ENCODE measurements around the gene MFSD11. TPM values are rescaled to one million over a fixed set of nuclear protein-coding genes. Genes with fewer than 3 reads are reported as not detected.
"Not testable (repeated sequence)": the region's sequence is repeated elsewhere in the genome, so short reads cannot be mapped to it uniquely, and the experiment has no call there.

Gene MFSD11
- total and polyA plus RNA-seq, 5 experiments from 2014 or later = 18.1 to 30.4 (median 23.6) TPM

DNA sequence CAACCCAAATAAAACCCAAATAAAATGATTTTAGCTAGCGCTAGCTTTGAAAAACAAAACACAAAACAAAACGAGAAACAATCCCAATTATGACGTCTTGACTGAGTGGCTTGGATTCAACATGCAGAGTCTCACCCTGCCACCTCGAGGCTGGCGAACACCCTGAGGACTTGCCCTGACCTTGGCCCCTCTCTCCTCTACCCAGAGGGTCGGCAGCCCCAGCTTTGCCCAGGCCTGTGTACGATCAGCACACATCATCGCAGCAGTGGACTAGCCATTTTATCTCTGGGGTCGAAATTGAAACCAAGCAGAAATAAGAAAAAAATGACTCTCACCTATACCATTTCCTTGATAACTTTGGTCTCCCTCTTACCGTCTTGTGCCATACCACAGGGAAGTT, 16.5 kb upstream of the MFSD11 start:
- ATAC-seq (no peak), DNase-seq (no peak)
- no peaks in the 10 kb centered on the region for H3K9me3 Mint-ChIP-seq
- peaks cover 0 to 90% (median 32%) of the 10 kb centered on the region in 3 donors for H3K36me3 Mint-ChIP-seq
- H3K27me3 Mint-ChIP-seq = no peaks in the 10 kb centered on the region
- peaks cover 13 to 62% (median 36%) of the 10 kb centered on the region in 4 donors for H3K4me1 Mint-ChIP-seq
- H3K4me3 Mint-ChIP-seq = peak overlapping the region in 1 of 10 donors; percentile 18
- H3K27ac Mint-ChIP-seq = peak overlapping the region in 6 of 10 donors; percentile 16 to 79 (median 62)
- POLR2A ChIA-PET = interaction anchor here (0.5 to 9.3 kb wide), 3 partner anchors 16 to 528 kb away, joined by 3 to 184 read pairs (median 4); partner anchors contain the start of genes MFSD11 and SRSF2

DNA sequence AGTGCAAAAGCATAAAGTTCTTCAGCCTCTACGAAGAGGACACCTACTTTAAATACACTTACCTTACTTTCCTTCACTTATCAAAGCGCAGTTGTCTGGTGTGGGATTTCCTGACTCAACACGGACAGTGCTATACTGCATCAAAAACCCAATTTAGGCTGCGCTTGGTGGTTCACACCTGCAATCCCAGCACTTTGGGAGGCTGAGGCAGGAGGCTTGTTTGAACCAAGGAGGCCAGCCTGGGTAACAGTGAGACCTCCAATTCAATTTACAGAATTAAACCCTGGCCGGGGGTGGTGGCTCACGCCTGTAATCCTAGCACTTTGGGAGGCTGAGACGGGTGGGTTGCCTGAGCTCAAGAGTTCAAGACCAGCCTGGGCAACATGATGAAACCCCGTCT, 15.6 kb upstream of the MFSD11 start:
- no peaks in the 10 kb centered on the region for H3K9me3 Mint-ChIP-seq
- H3K36me3 Mint-ChIP-seq = peaks cover 0 to 84% (median 30%) of the 10 kb centered on the region in 3 donors
- H3K27me3 Mint-ChIP-seq = no peaks in the 10 kb centered on the region
- peaks cover 12 to 56% (median 34%) of the 10 kb centered on the region in 4 donors for H3K4me1 Mint-ChIP-seq
- peak overlapping the region in 2 of 10 donors; percentile 25 to 78 for H3K27ac Mint-ChIP-seq
- POLR2A ChIA-PET = interaction anchor here (0.6 to 9.3 kb wide), 3 partner anchors 15 to 528 kb away, joined by 3 to 184 read pairs (median 5); partner anchors contain the start of genes MFSD11 and SRSF2
- ATAC-seq = no peak
- no peak for DNase-seq
- no peak overlapping the region for H3K4me3 Mint-ChIP-seq

DNA sequence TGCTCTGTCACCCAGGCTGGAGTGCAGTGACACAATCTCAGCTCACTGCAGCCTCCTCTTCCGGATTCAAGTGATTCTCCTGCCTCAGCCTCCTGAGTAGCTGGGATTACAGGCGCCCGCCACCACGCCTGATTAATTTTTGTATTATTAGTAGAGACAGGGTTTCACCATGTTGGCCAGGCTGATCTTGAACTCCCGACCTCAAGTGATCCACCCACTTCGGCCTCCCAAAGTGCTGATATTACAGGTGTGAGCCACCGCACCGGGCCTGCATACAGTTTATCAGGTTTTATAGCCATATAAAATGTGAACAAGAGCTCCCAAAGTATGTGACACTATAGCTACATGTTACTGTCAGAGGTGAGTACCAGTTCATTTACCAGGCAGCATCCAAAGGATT, 14.9 kb upstream of the MFSD11 start:
- H3K4me1 Mint-ChIP-seq = peaks cover 16 to 61% (median 39%) of the 10 kb centered on the region in 4 donors
- peaks cover 0 to 82% (median 29%) of the 10 kb centered on the region in 3 donors for H3K36me3 Mint-ChIP-seq
- POLR2A ChIA-PET = interaction anchor here (0.5 to 9.3 kb wide), 6 partner anchors 10 to 1196 kb away, joined by 3 to 184 read pairs (median 3); partner anchors contain the start of genes MFSD11 and SRSF2
- H3K27me3 Mint-ChIP-seq, DNase-seq, ATAC-seq, H3K9me3 Mint-ChIP-seq: not testable (repeated sequence)
- peak overlapping the region in 3 of 10 donors; percentile 19 to 45 (median 24) for H3K4me3 Mint-ChIP-seq
- H3K27ac Mint-ChIP-seq = peak overlapping the region in 3 of 10 donors; percentile 25 to 58 (median 43)

DNA sequence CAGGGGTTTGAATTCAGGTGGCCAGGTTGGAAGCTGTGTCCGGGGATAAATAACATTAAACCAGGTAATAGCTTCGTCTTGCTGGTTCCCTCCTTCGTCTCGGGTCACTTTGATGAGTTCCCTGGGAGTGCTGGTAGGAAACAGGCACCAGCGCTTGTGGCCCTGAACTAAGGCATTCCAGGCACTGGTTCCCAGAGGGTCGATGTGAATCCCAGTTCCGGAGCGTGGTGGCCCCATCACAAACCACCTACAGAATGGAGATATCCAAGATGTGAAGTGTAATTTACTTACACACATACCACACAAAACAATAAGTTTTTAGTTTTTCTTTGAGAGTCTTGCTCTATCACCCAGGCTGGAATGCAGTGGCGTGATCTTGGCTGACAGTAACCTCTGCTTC, 14.1 kb upstream of the MFSD11 start:
- no peak for ATAC-seq
- Mint-ChIP-seq H3K36me3 (peaks cover 0 to 74% (median 24%) of the 10 kb centered on the region in 3 donors), H3K4me3 (peak overlapping the region in 5 of 10 donors; percentile 36 to 98 (median 52)), H3K27me3 (no peaks in the 10 kb centered on the region), H3K4me1 (peaks cover 16 to 67% (median 44%) of the 10 kb centered on the region in 4 donors), H3K9me3 (no peaks in the 10 kb centered on the region), H3K27ac (peak overlapping the region in 4 of 10 donors; percentile 14 to 52 (median 38))
- DNase-seq = no peak
- POLR2A ChIA-PET = interaction anchor here (1.1 to 9.3 kb wide), 2 partner anchors 11 to 14 kb away, joined by 3 to 184 read pairs; partner anchors contain the start of genes MFSD11 and SRSF2

DNA sequence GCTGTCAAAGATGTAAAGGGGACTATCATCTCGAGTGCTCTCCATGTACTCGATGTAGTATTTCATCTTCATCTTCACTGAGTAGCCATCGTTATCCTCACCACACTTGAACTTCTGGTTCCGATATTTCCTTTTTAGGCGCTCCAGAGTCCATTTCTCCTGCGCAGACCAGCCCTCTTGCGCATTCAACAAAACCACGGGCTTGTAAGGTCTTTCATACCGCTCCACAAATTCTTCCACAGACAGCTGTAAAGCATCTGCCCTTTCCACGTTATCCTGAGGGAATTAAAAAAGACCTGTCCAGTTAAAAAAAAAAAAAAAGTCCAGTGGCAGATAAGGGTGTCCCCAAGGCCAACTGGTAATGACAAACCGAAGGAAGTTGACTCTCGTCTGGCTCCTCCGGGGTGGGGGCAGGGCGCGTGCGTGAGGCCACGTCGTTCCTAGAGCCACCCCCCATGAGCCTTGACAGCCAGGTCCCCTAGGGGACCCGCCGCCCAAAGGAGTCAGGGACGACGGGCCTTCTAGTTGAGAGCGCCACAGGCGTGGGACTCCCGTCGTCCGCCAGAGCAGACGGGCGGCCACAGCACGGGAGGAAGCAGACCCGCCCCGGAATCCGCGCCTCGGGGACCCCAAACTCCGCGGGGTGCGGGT, 12.2 kb upstream of the MFSD11 start:
- no peaks in the 10 kb centered on the region for H3K9me3 Mint-ChIP-seq
- H3K4me1 Mint-ChIP-seq = peaks cover 15 to 78% (median 58%) of the 10 kb centered on the region in 4 donors
- peak overlapping the region; percentile 91 to 99 (median 96) for H3K27ac Mint-ChIP-seq
- ATAC-seq = peak; percentile 24 to 25
- POLR2A ChIA-PET = interaction anchor here (0.6 to 9.3 kb wide), 12 partner anchors 9 to 1214 kb away, joined by 3 to 184 read pairs (median 8); partner anchors contain the start of genes MFSD11, MXRA7, PRPSAP1 and SRSF2
- peak in 9 of 10 donors; percentile 49 to 90 (median 66) for DNase-seq
- peaks cover 0 to 72% (median 17%) of the 10 kb centered on the region in 3 donors for H3K36me3 Mint-ChIP-seq
- H3K4me3 Mint-ChIP-seq = peak overlapping the region; percentile 91 to 99 (median 95)
- no peaks in the 10 kb centered on the region for H3K27me3 Mint-ChIP-seq

DNA sequence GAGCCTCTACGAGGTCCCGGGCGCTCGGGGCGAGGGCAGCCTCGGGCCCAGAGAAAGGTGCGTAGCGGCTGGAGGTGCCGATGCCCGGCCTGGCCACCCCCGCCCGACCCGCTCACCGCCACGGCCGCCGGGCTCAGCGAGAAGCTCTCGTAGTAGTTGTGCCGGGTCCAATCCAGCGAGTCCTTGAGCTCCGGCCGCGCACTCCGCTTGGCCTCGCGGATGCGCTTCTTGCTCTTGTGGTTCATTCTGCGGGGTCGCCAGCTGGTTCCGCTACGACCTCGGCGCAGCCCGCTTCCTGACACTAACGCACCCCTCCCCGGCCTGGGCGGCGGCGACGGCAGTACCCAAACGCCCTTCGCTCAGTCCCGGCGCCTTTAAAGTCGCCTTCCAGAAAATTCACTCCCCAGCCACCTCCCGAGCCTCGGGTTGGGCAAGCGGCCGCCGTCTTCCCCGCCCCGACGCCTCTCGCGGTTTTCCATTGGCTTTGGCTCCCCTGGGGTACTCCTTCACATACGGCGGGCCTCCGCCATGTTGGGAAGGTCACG, 11.6 kb upstream of the MFSD11 start, which contains the start of gene JMJD6:
Gene JMJD6, minus strand, starts transcription at position 376 of the 545 bp plus-strand sequence. Its CDS starts 131 bp downstream, at position 245.
- H3K9me3 Mint-ChIP-seq = no peaks in the 10 kb centered on the region
- peak in 5 of 10 donors; percentile 91 to 97 (median 94) for DNase-seq
- H3K4me3 Mint-ChIP-seq = peak within 1 kb of the TSS; percentile 91 to 99 (median 97)

DNA sequence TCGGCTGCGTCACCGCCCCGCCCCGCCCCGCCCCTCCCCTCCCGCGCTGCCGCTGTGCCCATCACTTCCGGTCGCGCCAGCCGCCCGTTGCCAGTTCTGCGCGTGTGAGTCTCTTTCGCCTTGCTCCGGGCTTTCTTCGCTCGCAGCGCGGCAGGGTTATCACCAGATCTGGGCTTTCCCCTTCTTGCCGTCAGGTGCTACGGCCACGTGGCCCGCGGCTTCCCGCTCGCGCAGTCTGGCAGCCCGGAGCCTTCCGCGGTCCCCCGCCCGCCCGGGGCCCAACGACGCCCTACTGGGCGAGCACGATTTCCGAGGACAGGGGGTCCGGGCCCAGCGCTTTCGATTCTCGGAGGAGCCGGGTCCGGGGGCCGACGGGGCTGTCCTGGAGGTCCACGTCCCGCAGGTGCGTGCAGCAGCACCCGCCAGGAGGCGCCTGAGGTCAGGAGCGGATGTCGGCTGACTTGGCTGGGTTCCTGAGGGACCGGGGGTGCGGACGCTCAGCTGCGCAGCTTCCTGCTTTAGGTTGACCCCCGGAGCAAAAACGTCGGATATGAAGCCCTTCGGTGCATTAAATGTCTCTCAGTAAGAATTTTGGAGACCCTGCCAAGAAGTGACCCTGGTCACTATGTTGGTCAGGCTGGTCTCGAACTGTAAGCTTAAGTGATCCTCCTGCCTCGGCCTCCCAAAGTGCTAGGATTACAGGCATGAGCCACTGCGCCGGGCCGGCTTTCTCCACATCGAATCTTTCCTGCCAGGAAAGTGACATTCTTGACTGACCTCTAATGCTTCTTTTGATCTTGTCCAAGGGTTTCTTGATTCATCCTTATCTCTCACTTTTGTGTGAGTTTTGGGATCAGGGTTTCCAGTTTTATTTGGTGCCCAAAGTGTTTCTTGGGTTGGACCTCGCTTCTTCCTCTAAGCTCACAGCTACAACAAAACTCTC, 10.9 kb upstream of the MFSD11 start, which contains the start of gene METTL23:
Gene METTL23, plus strand, starts transcription at position 64 of the 943 bp plus-strand sequence. CDS start 2,872 bp downstream, outside the sequence.
- peaks cover 13 to 75% (median 59%) of the 10 kb centered on the region in 4 donors for H3K4me1 Mint-ChIP-seq
- peak; percentile 62 to 76 for ATAC-seq
- H3K27ac Mint-ChIP-seq = peak within 1 kb of the TSS; percentile 91 to 99 (median 98)

More for the DNA sequence above, 11.6 kb upstream of the MFSD11 start, which contains the start of gene JMJD6:
- peaks cover 0 to 70% (median 15%) of the 10 kb centered on the region in 3 donors for H3K36me3 Mint-ChIP-seq
- POLR2A ChIA-PET = interaction anchor here (0.6 to 9.3 kb wide), 11 partner anchors 9 to 416 kb away, joined by 3 to 184 read pairs (median 6); partner anchors contain the start of genes MFSD11, PRPSAP1 and SRSF2
- peaks cover 13 to 75% (median 59%) of the 10 kb centered on the region in 4 donors for H3K4me1 Mint-ChIP-seq
- peak within 1 kb of the TSS; percentile 91 to 99 (median 98) for H3K27ac Mint-ChIP-seq
- no peaks in the 10 kb centered on the region for H3K27me3 Mint-ChIP-seq
- peak; percentile 81 to 85 for ATAC-seq

DNA sequence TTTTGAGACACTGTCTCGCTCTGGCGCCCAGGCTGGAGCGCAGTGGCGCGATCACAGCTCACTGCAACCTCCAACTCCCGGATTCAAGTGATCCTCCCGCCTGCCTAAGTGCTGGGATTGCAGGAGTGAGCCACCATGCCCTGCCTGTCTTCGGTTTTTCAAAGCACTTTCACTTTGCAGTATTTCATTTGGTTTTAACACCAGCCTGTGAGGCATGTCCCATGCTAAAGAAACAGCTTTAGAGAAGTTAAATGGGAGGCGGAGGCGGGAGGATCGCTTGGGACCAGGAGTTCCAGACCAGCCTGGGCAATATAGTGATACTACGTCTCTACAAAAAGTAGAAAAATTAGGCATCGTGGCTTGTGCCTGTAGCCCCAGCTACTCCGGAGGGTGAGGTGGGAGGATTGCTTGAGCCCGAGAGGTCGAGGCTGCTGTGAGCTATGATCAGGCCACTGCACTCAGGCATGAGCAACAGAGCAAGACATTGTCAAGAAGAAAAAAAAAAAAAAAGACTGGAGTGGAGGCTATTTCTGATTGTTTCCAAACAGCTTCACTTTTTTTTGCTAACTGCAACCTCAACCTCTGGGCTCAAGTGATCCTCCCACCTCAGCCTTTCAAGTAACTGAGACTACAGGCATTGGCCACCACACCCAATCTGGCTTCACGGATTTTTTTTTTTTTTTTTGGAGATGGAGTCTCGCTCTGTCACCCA, 10.0 kb upstream of the MFSD11 start:
- no peak for ATAC-seq
- Mint-ChIP-seq H3K9me3 (no peaks in the 10 kb centered on the region), H3K27me3 (no peaks in the 10 kb centered on the region), H3K4me3 (peak overlapping the region; percentile 91 to 99 (median 97)), H3K27ac (peak overlapping the region; percentile 91 to 99 (median 98)), H3K36me3 (peaks cover 0 to 70% (median 9%) of the 10 kb centered on the region in 3 donors), H3K4me1 (peaks cover 13 to 79% (median 63%) of the 10 kb centered on the region in 4 donors)
- DNase-seq = peak in 4 of 10 donors; percentile 23 to 49 (median 34)
- POLR2A ChIA-PET = interaction anchor here (0.5 to 9.3 kb wide), 26 partner anchors 10 to 1467 kb away, joined by 3 to 184 read pairs (median 4); partner anchors contain the start of genes MFSD11, MXRA7, PRPSAP1 and RECQL5

More for the DNA sequence above, 10.9 kb upstream of the MFSD11 start, which contains the start of gene METTL23:
- no peaks in the 10 kb centered on the region for H3K27me3 Mint-ChIP-seq
- peak within 1 kb of the TSS; percentile 91 to 99 (median 97) for H3K4me3 Mint-ChIP-seq
- peak in 7 of 10 donors; percentile 84 to 94 (median 87) for DNase-seq
- POLR2A ChIA-PET = interaction anchor here (0.5 to 9.3 kb wide), 27 partner anchors 10 to 1060 kb away, joined by 3 to 184 read pairs (median 4); partner anchors contain the start of genes MFSD11, MXRA7, PRPSAP1 and RECQL5
- no peaks in the 10 kb centered on the region for H3K9me3 Mint-ChIP-seq
- H3K36me3 Mint-ChIP-seq = peaks cover 0 to 70% (median 10%) of the 10 kb centered on the region in 3 donors

DNA sequence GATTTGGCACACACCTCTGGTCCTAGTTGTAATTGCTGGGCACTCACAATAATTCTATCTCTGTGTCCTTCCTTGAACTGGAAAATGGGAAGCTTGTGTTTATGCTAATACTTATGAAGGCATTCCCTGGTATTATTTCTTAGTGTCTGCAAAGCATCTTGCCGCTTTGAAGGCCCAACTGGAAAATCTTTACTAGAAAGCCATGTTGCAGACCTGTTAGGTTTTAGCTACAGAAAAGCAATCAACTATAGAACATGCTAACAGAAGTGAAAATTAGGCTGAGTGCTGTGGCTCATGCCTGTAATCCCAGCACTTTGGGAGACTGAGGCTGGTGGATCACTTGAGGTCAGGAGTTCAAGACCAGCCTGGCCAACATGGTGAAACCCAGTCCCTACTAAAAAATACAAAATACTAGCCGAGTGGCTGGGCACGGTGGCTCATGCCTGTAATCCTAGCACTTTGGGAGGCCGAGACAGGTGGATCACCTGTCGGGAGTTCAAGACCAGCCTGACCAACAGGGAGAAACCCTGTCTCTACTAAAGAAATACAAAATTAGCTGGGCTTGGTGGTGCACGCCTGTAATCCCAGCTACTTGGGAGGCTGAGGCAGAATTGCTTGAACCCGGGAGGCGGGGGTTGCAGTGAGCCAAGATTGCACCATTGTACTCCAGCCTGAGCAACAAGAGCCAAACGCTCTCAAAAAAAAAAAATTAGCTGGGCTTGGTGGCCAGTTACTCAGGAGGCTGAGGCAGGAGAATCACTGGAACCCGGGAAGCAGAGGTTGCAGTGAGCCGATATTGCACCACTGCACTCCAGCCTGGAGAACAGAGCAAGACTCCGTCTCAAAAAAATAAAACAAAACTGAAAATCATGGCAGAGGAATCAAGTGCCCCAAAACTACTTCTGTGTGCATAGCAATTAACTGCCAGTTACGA, 5.9 kb upstream of the MFSD11 start:
- POLR2A ChIA-PET = interaction anchor here (0.6 to 7.2 kb wide), 8 partner anchors 10 to 376 kb away, joined by 3 to 93 read pairs (median 4); no protein-coding TSS in a partner anchor
- Mint-ChIP-seq H3K4me3 (peak overlapping the region in 6 of 10 donors; percentile 22 to 94 (median 32)), H3K27ac (peak overlapping the region; percentile 56 to 97 (median 72)), H3K4me1 (peaks cover 29 to 80% (median 71%) of the 10 kb centered on the region in 4 donors), H3K36me3 (peaks cover 21 to 76% (median 34%) of the 10 kb centered on the region in 3 donors)
- ATAC-seq, H3K27me3 Mint-ChIP-seq, DNase-seq, H3K9me3 Mint-ChIP-seq: not testable (repeated sequence)

All from naive thymus-derived CD8-positive, alpha-beta T cell (primary cell).